Mammary epithelial cell (primary cell): Measurements from ENCODE around the gene CENPB.
"Not testable (repeated sequence)": the region's sequence is repeated elsewhere in the genome, so short reads cannot be mapped to it uniquely, and the experiment has no call there.

Experiments used
- EZH2 ChIP-seq: IDR thresholded peaks from 2 replicates; pipeline ENCODE4 v1.6.1; 2012; ENCODE audit warnings: low read length, inconsistent platforms, borderline replicate concordance
- TF ChIP-seq, protein P1 (sequence below), 2 donors: IDR thresholded peaks in 1 of 2; conservative IDR thresholded peaks in 1 of 2; 2 replicates each; pipeline ENCODE4 v1.5.1; 2011 to 2012; ENCODE audit warnings: inconsistent platforms in 2 of 2, low read length in 2 of 2, mild to moderate bottlenecking in 2 of 2, control low read depth in 1 of 2, low read depth in 1 of 2; ENCODE audit not compliant: insufficient read depth in 1 of 2; ENCODE audit errors: extremely low read depth in 1 of 2

DNA sequence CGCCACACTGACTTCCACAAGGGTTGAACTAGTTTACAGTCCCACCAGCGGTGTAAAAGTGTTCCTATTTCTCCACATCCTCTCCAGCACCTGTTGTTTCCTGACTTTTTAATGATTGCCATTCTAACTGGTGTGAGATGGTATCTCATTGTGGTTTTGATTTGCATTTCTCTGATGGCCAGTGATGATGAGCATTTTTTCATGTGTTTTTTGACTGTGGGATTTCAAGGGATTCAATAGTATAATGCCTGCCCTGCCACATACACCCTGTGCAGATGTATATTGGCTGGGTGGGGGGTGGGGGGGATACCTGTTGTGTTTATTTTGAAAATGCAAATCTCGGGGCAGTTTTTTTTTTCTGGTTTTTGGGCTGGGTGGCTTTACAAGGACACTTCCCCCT lies 7.6 kb upstream of the CENPB start:
- TF ChIP-seq, protein P1, sequence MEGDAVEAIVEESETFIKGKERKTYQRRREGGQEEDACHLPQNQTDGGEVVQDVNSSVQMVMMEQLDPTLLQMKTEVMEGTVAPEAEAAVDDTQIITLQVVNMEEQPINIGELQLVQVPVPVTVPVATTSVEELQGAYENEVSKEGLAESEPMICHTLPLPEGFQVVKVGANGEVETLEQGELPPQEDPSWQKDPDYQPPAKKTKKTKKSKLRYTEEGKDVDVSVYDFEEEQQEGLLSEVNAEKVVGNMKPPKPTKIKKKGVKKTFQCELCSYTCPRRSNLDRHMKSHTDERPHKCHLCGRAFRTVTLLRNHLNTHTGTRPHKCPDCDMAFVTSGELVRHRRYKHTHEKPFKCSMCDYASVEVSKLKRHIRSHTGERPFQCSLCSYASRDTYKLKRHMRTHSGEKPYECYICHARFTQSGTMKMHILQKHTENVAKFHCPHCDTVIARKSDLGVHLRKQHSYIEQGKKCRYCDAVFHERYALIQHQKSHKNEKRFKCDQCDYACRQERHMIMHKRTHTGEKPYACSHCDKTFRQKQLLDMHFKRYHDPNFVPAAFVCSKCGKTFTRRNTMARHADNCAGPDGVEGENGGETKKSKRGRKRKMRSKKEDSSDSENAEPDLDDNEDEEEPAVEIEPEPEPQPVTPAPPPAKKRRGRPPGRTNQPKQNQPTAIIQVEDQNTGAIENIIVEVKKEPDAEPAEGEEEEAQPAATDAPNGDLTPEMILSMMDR (conservative IDR thresholded peaks at IDR 0.05 in 1 of 2, IDR thresholded peaks at IDR 0.05 in 1 of 2; ENCODE audit: extremely low read depth in 1 of 2, insufficient read depth in 1 of 2, low read depth in 1 of 2, low read length in 2 of 2): not testable (repeated sequence)
- TF ChIP-seq EZH2: not testable (repeated sequence)
